ENCODE measurements around the gene CSK.
"Not testable (repeated sequence)": the region's sequence is repeated elsewhere in the genome, so short reads cannot be mapped to it uniquely, and the experiment has no call there.

The CSK gene

GRCh38 chr15:74781431-74782258, at the start of gene CSK:
Gene CSK, plus strand, starts transcription at chr15:74782080. Its CDS starts 16,218 bp downstream, at chr15:74798298.
- peak; percentile 69 for DNase-seq

GRCh38 chr15:74732846-74733245, 49.0 kb upstream of the CSK start:
- no peak for DNase-seq

DNA sequence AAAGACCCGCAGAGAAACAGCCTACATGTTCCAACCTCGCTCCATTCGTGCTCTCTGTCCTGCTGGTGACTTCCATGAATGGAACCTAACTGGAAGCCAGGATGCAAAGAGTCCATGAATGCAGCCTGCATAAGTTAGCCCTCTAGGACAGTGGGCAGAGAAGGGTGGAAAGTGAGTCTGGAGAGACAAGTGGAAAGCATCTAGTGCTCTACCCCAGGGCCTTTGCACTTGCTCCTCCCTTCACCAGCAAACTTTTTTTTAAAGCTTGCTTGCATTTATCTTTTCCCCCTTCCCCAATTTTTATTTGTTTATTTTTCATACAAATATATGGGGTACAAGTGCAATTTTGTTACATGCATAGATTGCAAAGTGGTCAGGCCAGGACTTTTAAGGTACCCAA, 48.6 kb upstream of the CSK start:
- no peak for DNase-seq

DNA sequence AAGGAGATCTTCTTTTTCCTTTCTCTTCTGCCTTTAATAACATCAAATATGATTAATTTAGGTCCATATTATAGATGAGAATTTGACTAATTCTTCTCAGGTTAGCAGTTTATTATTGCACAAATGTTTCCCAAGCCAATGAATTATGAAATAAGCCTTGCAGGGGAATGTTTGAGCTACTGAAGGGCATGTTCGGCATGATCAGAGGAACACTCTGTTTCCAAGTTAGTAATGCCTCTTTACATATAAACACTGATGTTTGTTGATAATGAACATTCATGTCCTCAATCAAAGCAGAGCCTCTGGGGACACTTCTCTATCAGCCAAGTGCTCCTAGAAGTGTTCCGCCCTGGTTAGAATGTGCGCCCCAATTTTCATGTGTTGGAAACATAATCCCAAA, 46.6 kb upstream of the CSK start:
- no peak for DNase-seq

DNA sequence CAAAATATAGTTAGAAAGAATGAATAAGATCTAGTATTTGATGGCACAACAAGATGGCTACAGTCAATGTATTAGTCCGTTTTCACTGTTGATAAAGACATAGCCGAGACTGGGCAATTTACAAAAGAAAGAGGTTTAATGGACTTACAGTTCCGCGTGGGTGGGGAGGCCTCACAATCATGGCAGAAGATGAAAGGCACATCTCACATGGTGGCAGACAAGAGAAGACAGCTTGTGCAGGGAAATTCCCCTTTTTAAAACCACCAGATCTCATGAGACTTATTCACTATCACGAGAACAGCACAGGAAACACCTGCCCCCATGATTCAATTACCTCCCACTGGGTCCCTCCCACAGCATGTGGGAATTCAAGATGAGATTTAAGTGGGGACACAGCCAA, 43.6 kb upstream of the CSK start:
- not testable (repeated sequence) for DNase-seq

GRCh38 chr15:74742422-74742821, 39.5 kb upstream of the CSK start:
- DNase-seq, result no peak

GRCh38 chr15:74746389-74746788, 35.5 kb upstream of the CSK start:
- no peak for DNase-seq

DNA sequence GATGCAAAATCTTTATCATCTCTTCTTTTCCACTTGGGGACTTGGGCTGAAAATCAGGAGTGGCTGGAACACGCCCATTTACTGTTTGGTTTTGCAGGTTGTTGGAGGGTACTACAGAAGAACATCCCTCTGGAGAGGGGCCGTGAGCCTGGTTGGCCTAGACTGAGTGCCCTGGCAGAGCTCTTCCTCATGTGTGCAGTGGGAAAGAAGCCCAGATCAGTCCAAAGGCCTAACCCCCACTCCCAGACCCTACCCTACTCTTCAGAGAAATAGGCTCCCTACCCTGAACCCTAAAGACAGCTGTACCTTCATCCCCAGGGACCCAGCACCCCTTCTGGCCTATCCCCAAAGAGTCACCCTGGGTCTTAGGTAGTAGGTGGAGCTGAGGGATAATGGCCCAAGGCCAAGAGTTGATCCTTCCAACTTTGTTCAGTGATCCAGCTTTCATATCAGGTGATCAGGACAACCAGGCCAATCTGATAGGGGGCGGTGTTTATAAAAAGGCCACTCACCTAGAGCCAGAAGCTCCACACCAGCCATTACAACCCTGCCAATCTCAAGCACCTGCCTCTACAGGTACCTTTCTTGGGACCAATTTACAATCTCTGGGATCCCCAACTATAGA, 33.4 kb upstream of the CSK start, which contains the start of gene CYP1A2:
Gene CYP1A2, plus strand, starts transcription at position 524 of the 625 bp plus-strand sequence. CDS start 894 bp downstream, outside the sequence.
- no peak for DNase-seq

DNA sequence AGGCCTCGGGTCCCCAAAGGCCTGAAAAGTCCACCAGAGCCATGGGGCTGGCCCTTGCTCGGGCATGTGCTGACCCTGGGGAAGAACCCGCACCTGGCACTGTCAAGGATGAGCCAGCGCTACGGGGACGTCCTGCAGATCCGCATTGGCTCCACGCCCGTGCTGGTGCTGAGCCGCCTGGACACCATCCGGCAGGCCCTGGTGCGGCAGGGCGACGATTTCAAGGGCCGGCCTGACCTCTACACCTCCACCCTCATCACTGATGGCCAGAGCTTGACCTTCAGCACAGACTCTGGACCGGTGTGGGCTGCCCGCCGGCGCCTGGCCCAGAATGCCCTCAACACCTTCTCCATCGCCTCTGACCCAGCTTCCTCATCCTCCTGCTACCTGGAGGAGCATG, 32.0 kb upstream of the CSK start:
- DNase-seq, result no peak

- no peak for DNase-seq
These were observed 31.1 kb upstream of the CSK start for GRCh38 chr15:74750751-74751150.

DNA sequence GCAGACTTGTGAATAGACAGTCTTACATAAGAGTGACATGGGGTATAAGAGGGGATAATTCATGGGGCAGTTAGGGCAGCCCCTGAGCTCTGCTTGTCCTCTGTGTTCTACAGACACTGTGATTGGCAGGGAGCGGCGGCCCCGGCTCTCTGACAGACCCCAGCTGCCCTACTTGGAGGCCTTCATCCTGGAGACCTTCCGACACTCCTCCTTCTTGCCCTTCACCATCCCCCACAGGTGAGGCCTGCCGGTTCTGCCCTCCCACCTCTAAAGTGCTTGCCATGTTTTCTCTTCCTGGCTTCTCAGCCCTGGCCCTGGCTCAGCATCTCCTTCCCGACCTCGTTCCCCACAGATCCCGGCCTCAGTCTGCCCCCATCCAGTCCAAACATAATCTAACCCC, 29.9 kb upstream of the CSK start:
- DNase-seq, result no peak

DNA sequence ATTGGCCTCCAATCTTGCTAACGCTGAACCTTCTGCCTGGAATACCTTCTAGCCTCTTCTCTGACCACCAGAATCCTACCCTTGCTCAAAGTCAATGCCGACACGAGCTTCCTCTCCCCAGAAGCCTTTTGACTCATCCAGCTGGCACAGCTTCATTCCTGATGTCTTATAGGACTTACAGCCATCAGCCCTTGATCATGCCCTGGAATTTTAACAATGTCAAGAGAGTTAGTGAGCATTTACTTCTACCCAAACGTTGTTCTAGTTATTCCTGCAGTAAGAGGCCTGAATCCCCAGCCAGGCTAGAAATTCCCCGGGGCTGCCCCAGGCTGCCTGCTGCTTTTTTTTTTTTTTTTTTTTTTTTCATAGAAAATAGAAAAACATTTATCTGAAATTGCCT, 29.3 kb upstream of the CSK start:
- DNase-seq, result no peak

DNA sequence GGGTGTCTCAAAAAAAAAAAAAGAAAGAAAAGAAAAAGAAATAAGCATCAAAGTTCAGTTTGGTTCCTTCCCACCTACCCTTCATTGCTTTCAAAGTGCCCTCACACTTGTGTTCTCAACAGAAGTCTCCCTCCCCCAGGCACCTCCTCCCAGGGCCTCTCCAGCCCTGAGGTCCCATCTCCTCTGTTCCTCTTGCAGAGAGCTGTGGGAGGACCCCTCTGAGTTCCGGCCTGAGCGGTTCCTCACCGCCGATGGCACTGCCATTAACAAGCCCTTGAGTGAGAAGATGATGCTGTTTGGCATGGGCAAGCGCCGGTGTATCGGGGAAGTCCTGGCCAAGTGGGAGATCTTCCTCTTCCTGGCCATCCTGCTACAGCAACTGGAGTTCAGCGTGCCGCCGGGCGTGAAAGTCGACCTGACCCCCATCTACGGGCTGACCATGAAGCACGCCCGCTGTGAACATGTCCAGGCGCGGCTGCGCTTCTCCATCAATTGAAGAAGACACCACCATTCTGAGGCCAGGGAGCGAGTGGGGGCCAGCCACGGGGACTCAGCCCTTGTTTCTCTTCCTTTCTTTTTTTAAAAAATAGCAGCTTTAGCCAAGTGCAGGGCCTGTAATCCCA, 27.2 kb upstream of the CSK start:
- no peak for DNase-seq

- no peak for DNase-seq
These were observed 23.1 kb upstream of the CSK start for GRCh38 chr15:74758736-74759135.

- DNase-seq, result no peak
These were observed 19.1 kb upstream of the CSK start for GRCh38 chr15:74762791-74763150.

DNA sequence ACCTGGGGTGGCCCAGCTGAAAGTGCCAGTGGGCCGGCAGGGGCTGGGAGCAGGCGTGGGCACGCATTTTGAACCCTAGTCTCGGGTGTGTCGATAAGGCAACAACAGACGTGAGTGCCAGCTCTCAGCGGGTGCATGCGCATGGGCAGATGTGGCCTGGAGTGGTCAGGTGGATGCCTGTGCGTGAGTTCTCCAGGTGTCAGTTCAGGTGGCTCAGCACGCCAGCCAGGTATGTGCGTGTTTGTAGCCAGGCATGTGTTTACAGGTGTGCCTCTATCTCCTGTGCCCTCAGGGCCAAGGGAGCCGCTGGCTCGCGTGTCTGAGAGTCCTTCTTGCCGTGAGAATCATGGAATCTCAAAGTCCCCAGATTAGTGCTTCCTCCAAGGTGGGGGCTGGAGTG, 18.5 kb upstream of the CSK start:
- no peak for DNase-seq

DNA sequence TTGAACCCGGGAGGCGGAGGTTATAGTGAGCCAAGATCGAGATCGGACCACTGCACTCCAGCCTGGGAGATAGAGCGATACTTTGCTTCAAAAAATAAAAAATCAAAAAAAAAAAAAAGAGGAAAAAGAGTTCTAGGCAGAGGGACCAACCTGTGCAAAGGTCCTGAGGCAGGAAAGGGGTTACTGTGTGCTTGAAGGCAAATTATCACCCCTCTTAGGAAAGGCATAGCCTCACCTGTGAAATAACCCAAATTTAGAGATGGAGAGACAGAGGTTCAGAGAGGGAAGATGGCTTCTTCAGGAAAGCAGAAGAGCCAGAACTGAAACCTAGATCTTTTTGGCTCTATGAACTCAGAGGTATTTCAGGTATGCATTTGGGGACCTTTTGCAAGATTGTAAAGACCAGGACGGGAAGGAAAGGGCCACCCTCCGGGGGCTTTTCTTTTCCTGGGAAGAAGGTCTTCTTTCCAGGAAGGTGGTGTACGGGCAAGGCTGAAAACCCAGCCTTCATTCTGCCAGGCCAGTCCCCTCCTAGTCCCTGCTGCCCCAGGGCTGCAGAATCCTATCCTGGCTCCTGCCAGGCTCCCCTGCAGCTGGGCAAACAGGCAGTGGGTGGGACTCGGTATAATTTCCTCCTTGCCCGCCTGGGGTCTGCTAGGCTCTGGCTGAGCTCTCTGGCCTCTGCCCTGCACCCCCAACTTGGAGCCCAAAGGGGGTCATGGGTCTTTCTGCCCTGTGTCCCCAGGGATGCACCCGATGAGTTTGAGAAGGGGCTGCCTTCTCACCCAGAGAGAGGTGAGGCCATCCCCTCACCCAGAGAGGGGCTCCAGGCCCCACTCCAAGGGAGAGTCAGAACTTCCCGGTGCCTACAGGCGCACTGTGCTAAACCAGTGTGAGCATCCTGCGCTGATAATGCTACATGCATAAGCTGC, 14.4 kb upstream of the CSK start:
- no peak for DNase-seq

- no peak for DNase-seq
These were observed 13.6 kb upstream of the CSK start for GRCh38 chr15:74768099-74768770.

- DNase-seq, result peak; percentile 44
These were observed 13.0 kb upstream of the CSK start for GRCh38 chr15:74768771-74769342.

GRCh38 chr15:74769463-74770025, 12.3 kb upstream of the CSK start:
- no peak for DNase-seq

DNA sequence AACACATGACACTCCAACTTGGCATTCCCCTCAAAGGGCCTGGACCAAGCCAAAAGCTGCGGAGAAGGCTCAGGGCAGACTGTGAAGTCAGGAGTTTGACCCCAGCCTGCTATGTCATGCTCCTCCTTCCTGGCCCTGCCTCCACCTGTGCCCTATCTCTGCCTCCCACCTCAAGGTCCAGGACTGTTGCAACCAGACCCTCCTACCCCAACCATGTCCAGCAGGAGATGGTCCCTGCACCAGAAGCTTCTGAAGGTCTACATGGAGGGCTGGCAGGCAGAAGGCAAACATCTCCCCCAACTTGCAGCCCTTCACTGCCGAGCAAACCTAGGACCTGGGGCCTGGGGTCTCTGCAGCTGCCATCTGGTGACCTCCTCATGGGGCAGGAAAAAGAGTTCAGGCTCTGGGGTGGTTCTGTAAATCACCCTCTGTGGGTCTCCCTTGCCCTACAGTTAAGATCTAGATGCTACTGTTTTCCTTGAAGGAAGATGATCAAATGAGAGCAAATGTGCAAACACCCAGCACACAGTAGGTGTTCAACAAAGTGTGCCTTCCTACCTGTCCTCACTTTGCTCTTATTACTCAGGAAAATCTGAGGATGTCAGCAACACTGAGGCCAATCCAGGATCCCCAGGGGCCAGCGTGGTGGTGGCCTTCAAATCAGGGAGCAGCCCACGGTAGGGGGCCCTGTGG, 11.5 kb upstream of the CSK start:
- no peak for DNase-seq
